KOPT-K1 (cell line): ENCODE data around the gene GRAMD2A.

Source experiments
- H3K27ac ChIP-seq: fragments of 200-600 bp; sonication (generic); 2 replicates; pipeline ENCODE4 v1.5.1; 2016; ENCODE audit warnings: antibody characterized with exemption, mild to moderate bottlenecking, low read depth, low read length; ENCODE audit not compliant: poor library complexity, severe bottlenecking
- H3K36me3 ChIP-seq: fragments of 200-600 bp; sonication (generic); 2 replicates; pipeline ENCODE4 v1.5.1; 2017; ENCODE audit warnings: antibody characterized with exemption, mild to moderate bottlenecking, low read length, moderate library complexity; ENCODE audit not compliant: insufficient read depth
- H3K9me3 ChIP-seq: fragments of 200-600 bp; sonication (generic); 2 replicates; pipeline ENCODE4 v1.5.1; 2017; ENCODE audit warnings: antibody characterized with exemption, low read length, mild to moderate bottlenecking; ENCODE audit not compliant: insufficient read depth, poor library complexity, severe bottlenecking

GRAMD2A gene

GRCh38 chr15:72169236-72169920, 28.2 kb downstream of the GRAMD2A start:
- no peaks in the 10 kb centered on the region for H3K9me3 ChIP-seq
- H3K27ac ChIP-seq, result peak overlapping the region; percentile 90
- H3K36me3 ChIP-seq, result no peaks in the 10 kb centered on the region

- Histone ChIP-seq H3K27ac (peak overlapping the region; percentile 90), H3K36me3 (no peaks in the 10 kb centered on the region), H3K9me3 (no peaks in the 10 kb centered on the region)
Observed at GRCh38 chr15:72168808-72169190, 28.8 kb downstream of the GRAMD2A start.

- Histone ChIP-seq H3K36me3 (no peaks in the 10 kb centered on the region), H3K9me3 (no peaks in the 10 kb centered on the region), H3K27ac (peak overlapping the region; percentile 90)
Observed at GRCh38 chr15:72168131-72168807, 29.3 kb downstream of the GRAMD2A start.

- H3K27ac ChIP-seq, result peak overlapping the region; percentile 90
- H3K9me3 ChIP-seq, result no peaks in the 10 kb centered on the region
- no peaks in the 10 kb centered on the region for H3K36me3 ChIP-seq
Observed at GRCh38 chr15:72167445-72167844, 30.1 kb downstream of the GRAMD2A start.

- Histone ChIP-seq H3K9me3 (no peaks in the 10 kb centered on the region), H3K36me3 (no peaks in the 10 kb centered on the region), H3K27ac (no peak overlapping the region)
Observed at GRCh38 chr15:72166716-72167417, 30.7 kb downstream of the GRAMD2A start.

GRCh38 chr15:72163719-72164118, 33.9 kb downstream of the GRAMD2A start:
- Histone ChIP-seq H3K27ac (no peak overlapping the region), H3K36me3 (no peaks in the 10 kb centered on the region), H3K9me3 (no peaks in the 10 kb centered on the region)

GRCh38 chr15:72162569-72162968, 35.0 kb downstream of the GRAMD2A start:
- Histone ChIP-seq H3K27ac (no peak overlapping the region), H3K9me3 (no peaks in the 10 kb centered on the region)

GRCh38 chr15:72161361-72162132, 36.0 kb downstream of the GRAMD2A start:
- H3K9me3 ChIP-seq, result no peaks in the 10 kb centered on the region
- no peaks in the 10 kb centered on the region for H3K36me3 ChIP-seq
- no peak overlapping the region for H3K27ac ChIP-seq

More at GRCh38 chr15:72162569-72162968, 35.0 kb downstream of the GRAMD2A start:
- no peaks in the 10 kb centered on the region for H3K36me3 ChIP-seq

- Histone ChIP-seq H3K27ac (no peak overlapping the region), H3K36me3 (no peaks in the 10 kb centered on the region), H3K9me3 (no peaks in the 10 kb centered on the region)
Observed at GRCh38 chr15:72160696-72161245, 36.8 kb downstream of the GRAMD2A start.

GRCh38 chr15:72156928-72157327, 40.7 kb downstream of the GRAMD2A start:
- Histone ChIP-seq H3K9me3 (no peaks in the 10 kb centered on the region), H3K27ac (no peak overlapping the region), H3K36me3 (no peaks in the 10 kb centered on the region)

- H3K9me3 ChIP-seq, result no peaks in the 10 kb centered on the region
- H3K27ac ChIP-seq, result no peak overlapping the region
- H3K36me3 ChIP-seq, result no peaks in the 10 kb centered on the region
Observed at GRCh38 chr15:72155635-72156616, 41.7 kb downstream of the GRAMD2A start.

- Histone ChIP-seq H3K27ac (no peak overlapping the region), H3K36me3 (no peaks in the 10 kb centered on the region), H3K9me3 (no peaks in the 10 kb centered on the region)
Observed at GRCh38 chr15:72155003-72155621, 42.5 kb downstream of the GRAMD2A start.

GRCh38 chr15:72154316-72154715, 43.3 kb downstream of the GRAMD2A start:
- H3K9me3 ChIP-seq, result no peaks in the 10 kb centered on the region
- no peaks in the 10 kb centered on the region for H3K36me3 ChIP-seq
- no peak overlapping the region for H3K27ac ChIP-seq
